Aorta (tissue), 5 donors: ENCODE measurements around the gene WNK4. TPM values are rescaled to one million over a fixed set of nuclear protein-coding genes. Genes with fewer than 3 reads are reported as not detected.

Source experiments
- ATAC-seq: fragments of 200-7000 bp; cut with Tn5 transposase; one replicate; pipeline ENCODE4 v1.9.1; 2022; ENCODE audit warnings: moderate library complexity; ENCODE audit not compliant: low FRiP score
- DNase-seq, 2 donors: peaks; one replicate each; pipeline ENCODE4 v3.0.0-alpha.2; 2020
- H3K27ac ChIP-seq, 2 donors: one replicate each; pipeline ENCODE4 v1.5.1; 2013; ENCODE audit warnings: low read length in 2 of 2, mild to moderate bottlenecking in 2 of 2, moderate library complexity in 2 of 2, control low read depth in 1 of 2, inconsistent platforms in 1 of 2, low read depth in 1 of 2
- H3K27me3 ChIP-seq, 2 donors: one replicate each; pipeline ENCODE4 v1.6.1; 2013; ENCODE audit warnings: control low read depth in 1 of 2, low read length in 1 of 2, mild to moderate bottlenecking in 1 of 2, moderate library complexity in 1 of 2; ENCODE audit not compliant: insufficient read depth in 2 of 2, control insufficient read depth in 1 of 2
- H3K36me3 ChIP-seq, 2 donors: one replicate each; pipeline ENCODE4 v1.6.1; 2013; ENCODE audit warnings: control low read depth in 1 of 2, low read length in 1 of 2, mild to moderate bottlenecking in 1 of 2; ENCODE audit not compliant: insufficient read depth in 2 of 2, control insufficient read depth in 1 of 2
- H3K4me1 ChIP-seq, 2 donors: one replicate each; pipeline ENCODE4 v1.6.1; 2013; ENCODE audit warnings: low read length in 2 of 2, control low read depth in 1 of 2, mild to moderate bottlenecking in 1 of 2, moderate library complexity in 1 of 2; ENCODE audit not compliant: insufficient read depth in 2 of 2, control insufficient read depth in 1 of 2
- H3K4me3 ChIP-seq, 2 donors: one replicate each; pipeline ENCODE4 v1.5.1; 2013; ENCODE audit warnings: low read length in 2 of 2, control low read depth in 1 of 2, mild to moderate bottlenecking in 1 of 2
- H3K9me3 ChIP-seq: one replicate; pipeline ENCODE4 v1.6.1; 2013; ENCODE audit warnings: mild to moderate bottlenecking, low read length; ENCODE audit not compliant: control insufficient read depth
- WGBS, 2 donors: extraction: QIAGEN DNeasy Blood & Tissue Kit; methylation state at CpG; one replicate each; pipeline ENCODE4 v1.1.7; 2013; 5-methylcytosine and 5-hydroxymethylcytosine counted together
- intact Hi-C, 2 donors: fragments of 100-400 bp; cut with DNase I; formaldehyde crosslinking; loops; one replicate each; pipeline versions ENCODE4 v1.14.2 to v1.15.0; 2022
- polyA plus RNA-seq, 2 donors: library from polyadenylated mRNA; stranded (reverse); fragments of 200-250 nt; gene quantifications; one replicate each; pipeline ENCODE4 v1.2.3, GENCODE V29; 2013
- total RNA-seq, 2 donors: library from RNA; stranded (reverse); fragmentation: NEBNext Ultra II Directional; extraction: Animal tissue kit (Norgen Biotek cat#: 25700); gene quantifications; one replicate each; pipeline ENCODE4 v1.2.1, GENCODE V29; 2021
- donor health status: healthy with polysubstance abuse.
- donor health status: Bipolar disorder and iron deficiency.
- donor health status: DM: no; HTN: no; CAD: no.
- donor health status: DM: no; HTN: no; CAD: no.
- donor health status: DM: yes; HTN: yes; CAD: no.

The WNK4 gene
- total and polyA plus RNA-seq, 4 donors: 0.19 to 1.1 (median 0.24) TPM; not detected in 1

- no peaks in the 10 kb centered on the region for H3K36me3 ChIP-seq
- no peak for ATAC-seq
- WGBS, 2 donors: 21 to 40% methylated on average over 52 of the region's 52 CpGs
- no peak overlapping the region for H3K27ac ChIP-seq
- H3K27me3 ChIP-seq: no peaks in the 10 kb centered on the region
- intact Hi-C loops: no loop called here
- H3K9me3 ChIP-seq: no peaks in the 10 kb centered on the region
- H3K4me3 ChIP-seq: no peak overlapping the region
- DNase-seq: no peak
- no peaks in the 10 kb centered on the region for H3K4me1 ChIP-seq
Measured at GRCh38 chr17:42784811-42785592, 4.6 kb downstream of the WNK4 start.

GRCh38 chr17:42787266-42787665 is 6.9 kb downstream of the WNK4 start:
- Histone ChIP-seq H3K4me3 (no peak overlapping the region), H3K27me3 (no peaks in the 10 kb centered on the region), H3K4me1 (no peaks in the 10 kb centered on the region), H3K27ac (no peak overlapping the region), H3K36me3 (no peaks in the 10 kb centered on the region), H3K9me3 (no peaks in the 10 kb centered on the region)
- DNase-seq (no peak), ATAC-seq (no peak)
- 86 to 89% methylated on average over 11 of the region's 11 CpGs for WGBS, 2 donors
- intact Hi-C loops: no loop called here

- whole genome bisulfite sequencing, 2 donors: 66% methylated on average over 2 of the region's 2 CpGs
- ATAC-seq (no peak), DNase-seq (no peak)
- no peak overlapping the region for H3K4me3 ChIP-seq
- no peak overlapping the region for H3K27ac ChIP-seq
- intact Hi-C loops: no loop called here
- no peaks in the 10 kb centered on the region for H3K36me3 ChIP-seq
- H3K27me3 ChIP-seq: no peaks in the 10 kb centered on the region
- H3K4me1 ChIP-seq: no peaks in the 10 kb centered on the region
- H3K9me3 ChIP-seq: no peaks in the 10 kb centered on the region
Measured at GRCh38 chr17:42791948-42792347, 11.5 kb downstream of the WNK4 start.

- Histone ChIP-seq H3K4me3 (no peak overlapping the region), H3K27me3 (no peaks in the 10 kb centered on the region), H3K9me3 (no peaks in the 10 kb centered on the region), H3K4me1 (no peaks in the 10 kb centered on the region), H3K36me3 (no peaks in the 10 kb centered on the region), H3K27ac (no peak overlapping the region)
- WGBS, 2 donors: 53 to 56% methylated on average over 5 of the region's 5 CpGs
- no peak for DNase-seq
- intact Hi-C loops: no loop called here
- no peak for ATAC-seq
Measured at GRCh38 chr17:42792545-42792944, 12.1 kb downstream of the WNK4 start.

GRCh38 chr17:42795061-42795460 is 14.7 kb downstream of the WNK4 start:
- Histone ChIP-seq H3K9me3 (no peaks in the 10 kb centered on the region), H3K4me3 (no peak overlapping the region), H3K36me3 (no peaks in the 10 kb centered on the region), H3K27me3 (no peaks in the 10 kb centered on the region), H3K4me1 (no peaks in the 10 kb centered on the region), H3K27ac (no peak overlapping the region)
- intact Hi-C loops: no loop called here
- no peak for DNase-seq
- 73 to 82% methylated on average over 4 of the region's 4 CpGs for WGBS, 2 donors
- no peak for ATAC-seq

GRCh38 chr17:42795465-42795864 is 15.1 kb downstream of the WNK4 start:
- ATAC-seq (no peak), DNase-seq (no peak)
- no peaks in the 10 kb centered on the region for H3K4me1 ChIP-seq
- no peaks in the 10 kb centered on the region for H3K27me3 ChIP-seq
- intact Hi-C loops: no loop called here
- no peaks in the 10 kb centered on the region for H3K36me3 ChIP-seq
- no peak overlapping the region for H3K4me3 ChIP-seq
- no peak overlapping the region for H3K27ac ChIP-seq
- WGBS, 2 donors: 82 to 86% methylated on average over 10 of the region's 10 CpGs
- no peaks in the 10 kb centered on the region for H3K9me3 ChIP-seq

- no peaks in the 10 kb centered on the region for H3K4me1 ChIP-seq
- no peak for DNase-seq
- no peak overlapping the region for H3K4me3 ChIP-seq
- H3K27ac ChIP-seq: no peak overlapping the region
- intact Hi-C loops: no loop called here
- no peak for ATAC-seq
- no peaks in the 10 kb centered on the region for H3K9me3 ChIP-seq
- H3K27me3 ChIP-seq: no peaks in the 10 kb centered on the region
- H3K36me3 ChIP-seq: no peaks in the 10 kb centered on the region
- WGBS, 2 donors: 91% methylated on average over 16 to 18 of the region's 18 CpGs
Measured at GRCh38 chr17:42796066-42796758, 15.8 kb downstream of the WNK4 start.

- ATAC-seq: no peak
- 81 to 83% methylated on average over 10 of the region's 10 CpGs for WGBS, 2 donors
- intact Hi-C loops: no loop called here
- no peak overlapping the region for H3K4me3 ChIP-seq
- H3K4me1 ChIP-seq: no peaks in the 10 kb centered on the region
- no peaks in the 10 kb centered on the region for H3K36me3 ChIP-seq
- no peaks in the 10 kb centered on the region for H3K9me3 ChIP-seq
- H3K27ac ChIP-seq: no peak overlapping the region
- DNase-seq: no peak
- H3K27me3 ChIP-seq: no peaks in the 10 kb centered on the region
Measured at GRCh38 chr17:42797067-42798007, 16.9 kb downstream of the WNK4 start.
